GM12891 (cell line): Measurements from ENCODE around the gene GCK.
"Not testable (repeated sequence)": the region's sequence is repeated elsewhere in the genome, so short reads cannot be mapped to it uniquely, and the experiment has no call there.

ENCODE experiments used
- DNase-seq: peaks from one replicate; pipeline ENCODE4 v3.0.0; 2011; ENCODE audit warnings: low spot score; ENCODE audit not compliant: insufficient read length
- FAIRE-seq: peaks from 2 replicates; lab custom pipeline; 2011; peaks lifted over from hg19 to GRCh38; lab: Jason Lieb, UNC
- PAX5 ChIP-seq: IDR thresholded peaks from 2 replicates; pipeline ENCODE4 v1.6.1; 2011; ENCODE audit warnings: low read length, moderate library complexity, mild to moderate bottlenecking; ENCODE audit not compliant: insufficient read depth, severe bottlenecking
- POLR2A ChIP-seq: IDR thresholded peaks from 2 replicates; pipeline ENCODE4 v1.6.1; 2011; ENCODE audit warnings: low read depth, low read length, control low read depth
- POLR2AphosphoS5 ChIP-seq: IDR thresholded peaks from 2 replicates; pipeline ENCODE4 v1.6.1; 2011; ENCODE audit warnings: low read depth, low read length, control low read depth
- POU2F2 ChIP-seq: IDR thresholded peaks from 2 replicates; pipeline ENCODE4 v1.6.1; 2011; ENCODE audit warnings: low read depth, mild to moderate bottlenecking, control low read depth, low read length, moderate library complexity
- SPI1 ChIP-seq: IDR thresholded peaks from 2 replicates; pipeline ENCODE4 v1.6.1; 2011; ENCODE audit warnings: low read depth, low read length, control low read depth
- TAF1 ChIP-seq: IDR thresholded peaks from 2 replicates; pipeline ENCODE4 v1.6.1; 2011; ENCODE audit warnings: low read depth, low read length, control low read depth

GCK gene

GRCh38 chr7:44136731-44137130 lies 52.5 kb downstream of the GCK start:
- TF ChIP-seq PAX5 = no peak
- TF ChIP-seq SPI1 = no peak
- TF ChIP-seq POU2F2 = no peak
- TF ChIP-seq TAF1 = no peak
- no peak for TF ChIP-seq POLR2A
- no peak for TF ChIP-seq POLR2AphosphoS5
- FAIRE-seq = no peak
- DNase-seq = no peak

GRCh38 chr7:44134943-44135628 lies 54.2 kb downstream of the GCK start:
- no peak for TF ChIP-seq TAF1
- TF ChIP-seq SPI1 = no peak
- TF ChIP-seq POU2F2 = no peak
- TF ChIP-seq POLR2AphosphoS5 = no peak
- TF ChIP-seq PAX5 = no peak
- no peak for TF ChIP-seq POLR2A
- FAIRE-seq = no peak
- no peak for DNase-seq

- FAIRE-seq = no peak
These were observed 55.9 kb downstream of the GCK start for GRCh38 chr7:44133295-44133694.

GRCh38 chr7:44132039-44132438 lies 57.2 kb downstream of the GCK start:
- no peak for TF ChIP-seq POLR2A
- TF ChIP-seq SPI1 = no peak
- TF ChIP-seq POU2F2 = no peak
- no peak for TF ChIP-seq POLR2AphosphoS5
- no peak for TF ChIP-seq TAF1
- no peak for TF ChIP-seq PAX5
- FAIRE-seq (no peak), DNase-seq (no peak)

More at GRCh38 chr7:44133295-44133694, 55.9 kb downstream of the GCK start:
- no peak for DNase-seq
- TF ChIP-seq POU2F2 (no peak), PAX5 (no peak), SPI1 (no peak), POLR2A (no peak), TAF1 (no peak), POLR2AphosphoS5 (no peak)

GRCh38 chr7:44131173-44132029 lies 57.8 kb downstream of the GCK start:
- DNase-seq (no peak), FAIRE-seq (peak; percentile 43)
- no peak for TF ChIP-seq POLR2A
- TF ChIP-seq POLR2AphosphoS5 = no peak
- TF ChIP-seq PAX5 = no peak
- no peak for TF ChIP-seq POU2F2
- TF ChIP-seq SPI1 = no peak
- no peak for TF ChIP-seq TAF1

- DNase-seq (no peak), FAIRE-seq (no peak)
- no peak for TF ChIP-seq POU2F2
- TF ChIP-seq POLR2AphosphoS5 = no peak
- TF ChIP-seq POLR2A = no peak
- no peak for TF ChIP-seq TAF1
- no peak for TF ChIP-seq SPI1
- no peak for TF ChIP-seq PAX5
These were observed 60.3 kb downstream of the GCK start for GRCh38 chr7:44128721-44129582.

- TF ChIP-seq TAF1 = no peak
- no peak for TF ChIP-seq PAX5
- TF ChIP-seq POLR2AphosphoS5 = no peak
- TF ChIP-seq SPI1 = no peak
- DNase-seq (no peak), FAIRE-seq (no peak)
These were observed 62.1 kb downstream of the GCK start for GRCh38 chr7:44127161-44127560.

GRCh38 chr7:44126574-44126973 lies 62.7 kb downstream of the GCK start:
- not testable (repeated sequence) for DNase-seq, FAIRE-seq

GRCh38 chr7:44124822-44125202 lies 64.4 kb downstream of the GCK start:
- FAIRE-seq = no peak

More at GRCh38 chr7:44124822-44125202, 64.4 kb downstream of the GCK start:
- DNase-seq = no peak
- no peak for TF ChIP-seq POLR2A
- TF ChIP-seq SPI1 = no peak
- TF ChIP-seq TAF1 = no peak
- TF ChIP-seq POLR2AphosphoS5 = no peak
- no peak for TF ChIP-seq POU2F2
- no peak for TF ChIP-seq PAX5
